K562 treated with DMSO at 1 percent for 12 hours (cell line): ENCODE data around the gene RLN1. TPM values are rescaled to one million over a fixed set of nuclear protein-coding genes. Genes with fewer than 3 reads are reported as not detected.

Experiments used
- total RNA-seq: library from RNA; unstranded; fragments of 300-600 nt; gene quantifications from 2 replicates; pipeline ENCODE4 v1.2.3, GENCODE V29; 2022; ENCODE audit not compliant: insufficient read depth

Gene RLN1
- total RNA-seq = not detected in 2 replicates

DNA sequence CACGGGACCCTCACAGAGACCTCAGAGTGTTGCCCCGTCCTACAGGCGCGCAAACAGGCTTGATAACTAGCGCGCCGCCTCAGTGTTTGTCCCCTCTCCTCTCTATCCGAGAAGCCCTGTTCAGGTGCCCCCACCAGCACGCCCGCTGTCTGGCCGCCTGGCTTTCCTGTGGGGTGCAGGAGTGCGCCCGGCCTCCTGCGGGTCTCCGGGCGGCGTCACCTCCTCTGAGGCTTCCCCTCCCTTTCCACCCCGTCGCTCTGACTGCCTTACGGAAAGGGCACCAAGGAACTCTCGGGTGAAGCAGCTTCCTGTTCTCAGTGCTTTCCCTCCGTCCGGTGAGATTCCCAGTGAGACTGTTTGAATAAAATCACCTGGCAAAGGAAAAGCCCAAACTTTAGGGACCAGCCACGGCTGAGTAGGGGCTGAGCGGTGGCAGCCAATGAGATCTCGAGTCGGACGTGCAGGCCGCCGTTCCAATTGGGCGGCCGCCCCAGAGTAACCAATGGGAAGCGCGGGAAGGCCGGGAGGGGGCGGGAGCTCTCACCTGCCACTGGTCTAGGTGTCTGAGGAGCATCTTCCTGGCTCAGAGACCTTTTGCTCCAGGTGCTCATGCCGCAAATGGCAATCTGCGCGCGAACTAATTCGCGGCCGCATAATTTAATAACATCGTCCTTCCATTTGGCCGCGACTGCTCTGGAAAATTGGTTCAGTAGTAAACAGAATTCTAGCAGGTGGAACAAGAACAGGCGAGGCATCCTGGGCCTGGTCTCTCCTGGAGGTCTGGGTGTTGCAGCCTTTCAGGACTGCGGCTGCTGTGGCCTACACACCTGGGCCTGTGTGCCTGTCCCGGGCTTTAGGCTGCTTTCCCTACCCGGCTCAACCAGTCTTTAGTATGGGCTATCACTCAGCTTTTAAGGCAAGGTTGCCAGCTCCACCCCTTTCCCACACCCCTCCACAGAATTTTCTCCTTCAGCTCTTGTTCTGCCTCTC is at the start of gene RLN1:
Gene RLN1, minus strand, starts transcription at position 885 of the 990 bp plus-strand sequence. Its CDS starts 130 bp downstream, at position 755.

GRCh38 chr9:5303840-5304795 is 35.6 kb downstream of the RLN1 start, which contains the start of gene RLN2:
Gene RLN2 (minus strand): TSS chr9:5304716. CDS start chr9:5304580, 136 bp downstream.

Other genes starting within 250 kb of the RLN1 start
- not detected in 2 replicates for gene INSL6, start 154.2 kb downstream of the RLN1 start, total RNA-seq
- not detected in 2 replicates for gene INSL4, start 108.5 kb downstream of the RLN1 start, total RNA-seq
- not detected in 2 replicates for gene RLN2, start 35.2 kb downstream of the RLN1 start, total RNA-seq
- 7.8 and 8.1 TPM in 2 replicates for gene PLGRKT, start 98.0 kb upstream of the RLN1 start, total RNA-seq
- gene CD274, start 110.7 kb upstream of the RLN1 start, total RNA-seq = 1.2 and 1.4 TPM in 2 replicates
- not detected in 2 replicates for gene PDCD1LG2, start 170.7 kb upstream of the RLN1 start, total RNA-seq